ENCODE measurements around the gene LSM14A. TPM values are rescaled to one million over a fixed set of nuclear protein-coding genes. Genes with fewer than 3 reads are reported as not detected.

LSM14A gene
- 219 to 356 TPM (median 230 TPM) in 5 replicates for total RNA-seq (2022; extraction: Qiagen RNA extraction; ENCODE audit: low read depth)

GRCh38 chr19:34171877-34172660 lies at the start of gene LSM14A:
TSS of gene LSM14A (plus strand) at chr19:34172504. CDS start at chr19:34172643, 139 bp downstream.

DNA sequence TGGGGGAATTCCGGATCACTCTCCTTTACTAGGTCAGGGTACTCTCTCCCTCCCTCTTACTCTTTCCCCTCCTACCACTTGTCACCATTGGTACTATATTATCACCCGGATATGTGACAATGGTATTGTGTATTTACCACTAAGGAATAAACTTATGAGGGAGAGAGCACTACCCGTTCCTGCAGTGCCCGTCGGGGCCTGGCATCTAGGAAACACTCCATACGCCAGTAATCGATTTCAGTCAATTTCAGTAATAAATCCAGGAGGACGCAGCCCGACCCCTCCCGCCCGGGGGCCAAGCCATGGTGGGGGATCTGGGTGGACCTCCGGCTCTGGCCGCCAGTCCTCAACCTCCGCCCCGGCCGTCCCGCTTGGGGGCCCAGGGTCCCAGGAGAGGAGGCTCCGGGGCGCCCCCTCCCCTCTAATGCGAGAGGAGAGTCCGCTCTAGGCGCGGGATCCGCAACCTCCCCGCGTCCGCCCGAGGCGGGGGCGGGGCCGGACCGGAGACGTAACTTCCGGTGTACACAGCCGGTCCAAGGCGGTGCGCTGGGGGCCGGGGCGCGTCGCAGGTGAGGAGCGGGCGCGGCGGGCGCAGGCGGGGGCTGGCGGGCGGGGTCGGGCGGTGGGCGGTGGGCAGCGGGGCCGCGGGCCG lies 81.9 kb downstream of the LSM14A start, which contains the start of gene GARRE1:
TSS of gene GARRE1 (plus strand) at position 509 of the 652 bp plus-strand sequence. CDS start 45,920 bp downstream, outside the sequence.

Other genes starting within 250 kb of the LSM14A start
- 7.1 to 12.7 TPM (median 11.7 TPM) in 5 replicates for gene GARRE1, start 82.0 kb downstream of the LSM14A start, total RNA-seq (2022; extraction: Qiagen RNA extraction; ENCODE audit: low read depth)
- gene GPI, start 192.7 kb downstream of the LSM14A start, total RNA-seq (2022; extraction: Qiagen RNA extraction; ENCODE audit: low read depth), result 637 to 765 TPM (median 695 TPM) in 5 replicates
- 26.5 to 38.1 TPM (median 37.1 TPM) in 5 replicates for gene PDCD2L, start 231.9 kb downstream of the LSM14A start, total RNA-seq (2022; extraction: Qiagen RNA extraction; ENCODE audit: low read depth)